Retinal pigment epithelial cell (primary cell): ENCODE results near the gene ZNF366.

Experiments
- DNase-seq: peaks from one replicate; pipeline ENCODE4 v3.0.0-alpha.2; 2010; ENCODE audit warnings: low read depth
- H3K4me3 ChIP-seq: 2 replicates; pipeline ENCODE4 v1.5.1; 2011; ENCODE audit warnings: mild to moderate bottlenecking, low read length, control low read depth, moderate library complexity
- CTCF ChIP-seq: conservative IDR thresholded peaks from 2 replicates; pipeline ENCODE4 v1.5.1; 2011; ENCODE audit warnings: low read depth, low read length, control low read depth, inconsistent platforms

ZNF366 gene

GRCh38 chr5:72402959-72403628 is 104.1 kb downstream of the ZNF366 start:
- no peak for DNase-seq
- no peak overlapping the region for H3K4me3 ChIP-seq
- peak; percentile 43 for TF ChIP-seq CTCF

GRCh38 chr5:72402381-72402890 is 104.8 kb downstream of the ZNF366 start:
- DNase-seq, result no peak
- no peak for TF ChIP-seq CTCF
- H3K4me3 ChIP-seq, result no peak overlapping the region

GRCh38 chr5:72400950-72401349 is 106.3 kb downstream of the ZNF366 start:
- no peak overlapping the region for H3K4me3 ChIP-seq
- TF ChIP-seq CTCF, result no peak
- DNase-seq, result no peak

- DNase-seq, result no peak
- TF ChIP-seq CTCF, result no peak
- no peak overlapping the region for H3K4me3 ChIP-seq
Observed at GRCh38 chr5:72397836-72398235, 109.4 kb downstream of the ZNF366 start.

- DNase-seq, result no peak
- peak; percentile 58 for TF ChIP-seq CTCF
Observed at GRCh38 chr5:72394688-72395087, 112.5 kb downstream of the ZNF366 start.

GRCh38 chr5:72393052-72393451 is 114.2 kb downstream of the ZNF366 start:
- TF ChIP-seq CTCF, result no peak
- H3K4me3 ChIP-seq, result no peak overlapping the region
- DNase-seq, result no peak

More at GRCh38 chr5:72394688-72395087, 112.5 kb downstream of the ZNF366 start:
- no peak overlapping the region for H3K4me3 ChIP-seq
